Hepatocyte (in vitro differentiated cells): ENCODE results near the gene LNX2.

Experiments used
- EZH2 ChIP-seq: fragments of 200-600 bp; sonication (generic); IDR thresholded peaks from 2 replicates; pipeline ENCODE4 v1.6.1; 2016; ENCODE audit warnings: antibody characterized with exemption, mild to moderate bottlenecking, borderline replicate concordance
- TF ChIP-seq, protein P1 (sequence below): fragments of 200-600 bp; sonication (generic); IDR thresholded peaks from 2 replicates; pipeline ENCODE4 v1.5.1; 2016; ENCODE audit warnings: antibody characterized with exemption, mild to moderate bottlenecking; ENCODE audit not compliant: poor library complexity

DNA sequence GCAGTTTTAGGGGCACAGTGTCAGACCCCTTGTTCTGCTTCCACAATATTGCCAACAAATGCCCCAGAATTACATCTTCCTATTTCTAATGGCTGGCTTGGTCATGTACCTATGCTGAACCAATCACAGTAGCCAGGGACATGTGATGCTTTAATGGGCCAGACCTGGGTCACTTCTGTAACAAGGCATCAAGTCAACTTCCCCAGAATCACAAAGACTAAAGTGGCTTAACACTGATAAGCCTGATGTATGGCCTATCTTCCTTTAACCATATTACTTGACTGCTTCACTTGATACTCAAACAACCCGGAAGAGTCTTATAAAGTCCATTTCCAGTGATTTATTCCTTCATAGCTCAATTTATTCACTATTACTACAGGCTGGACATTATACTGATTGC, 19.6 kb downstream of the LNX2 start:
- TF ChIP-seq EZH2: no peak
- TF ChIP-seq, protein P1, sequence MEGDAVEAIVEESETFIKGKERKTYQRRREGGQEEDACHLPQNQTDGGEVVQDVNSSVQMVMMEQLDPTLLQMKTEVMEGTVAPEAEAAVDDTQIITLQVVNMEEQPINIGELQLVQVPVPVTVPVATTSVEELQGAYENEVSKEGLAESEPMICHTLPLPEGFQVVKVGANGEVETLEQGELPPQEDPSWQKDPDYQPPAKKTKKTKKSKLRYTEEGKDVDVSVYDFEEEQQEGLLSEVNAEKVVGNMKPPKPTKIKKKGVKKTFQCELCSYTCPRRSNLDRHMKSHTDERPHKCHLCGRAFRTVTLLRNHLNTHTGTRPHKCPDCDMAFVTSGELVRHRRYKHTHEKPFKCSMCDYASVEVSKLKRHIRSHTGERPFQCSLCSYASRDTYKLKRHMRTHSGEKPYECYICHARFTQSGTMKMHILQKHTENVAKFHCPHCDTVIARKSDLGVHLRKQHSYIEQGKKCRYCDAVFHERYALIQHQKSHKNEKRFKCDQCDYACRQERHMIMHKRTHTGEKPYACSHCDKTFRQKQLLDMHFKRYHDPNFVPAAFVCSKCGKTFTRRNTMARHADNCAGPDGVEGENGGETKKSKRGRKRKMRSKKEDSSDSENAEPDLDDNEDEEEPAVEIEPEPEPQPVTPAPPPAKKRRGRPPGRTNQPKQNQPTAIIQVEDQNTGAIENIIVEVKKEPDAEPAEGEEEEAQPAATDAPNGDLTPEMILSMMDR: no peak
